Mesenchymal stem cell (in vitro differentiated cells and primary cell): ENCODE results near the gene GTF2F2.

Experiments used
- DNase-seq: peaks from one replicate; pipeline ENCODE4 v3.0.0-alpha.2; 2013
- H2AFZ ChIP-seq: one replicate; pipeline ENCODE4 v1.6.1; 2013; ENCODE audit warnings: low read depth, mild to moderate bottlenecking, control low read depth, inconsistent platforms, low read length, moderate library complexity
- H2AK5ac ChIP-seq: 2 replicates; pipeline ENCODE4 v1.6.1; 2013; ENCODE audit warnings: low read length, moderate library complexity, mild to moderate bottlenecking, inconsistent platforms; ENCODE audit not compliant: severe bottlenecking
- H2BK120ac ChIP-seq: one replicate; pipeline ENCODE4 v1.6.1; 2013; ENCODE audit warnings: low read depth, mild to moderate bottlenecking, inconsistent platforms, low read length, moderate library complexity
- H2BK12ac ChIP-seq, 2 experiments: one replicate each; pipeline ENCODE4 v1.6.1; 2013; ENCODE audit warnings: inconsistent platforms in 2 of 2, low read length in 2 of 2, mild to moderate bottlenecking in 2 of 2, moderate library complexity in 2 of 2, control low read depth in 1 of 2
- H2BK15ac ChIP-seq: one replicate; pipeline ENCODE4 v1.6.1; 2013; ENCODE audit warnings: mild to moderate bottlenecking, low read depth, inconsistent platforms; ENCODE audit not compliant: poor library complexity, severe bottlenecking
- H2BK5ac ChIP-seq: 2 replicates; pipeline ENCODE4 v1.6.1; 2013; ENCODE audit warnings: low read depth, mild to moderate bottlenecking, low read length, control low read depth, inconsistent platforms; ENCODE audit not compliant: poor library complexity, severe bottlenecking
- H3K14ac ChIP-seq, 2 experiments: one replicate each; pipeline ENCODE4 v1.6.1; 2013; ENCODE audit warnings: inconsistent platforms in 2 of 2, low read length in 2 of 2, control low read depth in 1 of 2, mild to moderate bottlenecking in 1 of 2, moderate library complexity in 1 of 2
- H3K18ac ChIP-seq, 2 experiments: one replicate each; pipeline ENCODE4 v1.6.1; 2013; ENCODE audit warnings: inconsistent platforms in 2 of 2, low read length in 2 of 2, control low read depth in 1 of 2, low read depth in 1 of 2, mild to moderate bottlenecking in 1 of 2
- H3K23ac ChIP-seq, 2 experiments: one replicate each; pipeline ENCODE4 v1.6.1; 2013; ENCODE audit warnings: inconsistent platforms in 2 of 2, low read length in 2 of 2, mild to moderate bottlenecking in 2 of 2, moderate library complexity in 2 of 2, control low read depth in 1 of 2
- H3K27ac ChIP-seq: 2 replicates; pipeline ENCODE4 v1.5.1; 2013; ENCODE audit warnings: mild to moderate bottlenecking, moderate library complexity, low read length, control low read depth, inconsistent platforms; ENCODE audit not compliant: poor library complexity, severe bottlenecking
- H3K27me3 ChIP-seq, 2 experiments: 2 replicates each; pipeline versions ENCODE4 v1.6.1 to v1.7.0; 2013; ENCODE audit warnings: low read length in 2 of 2, mild to moderate bottlenecking in 2 of 2, moderate library complexity in 2 of 2, control low read depth in 1 of 2, inconsistent platforms in 1 of 2; ENCODE audit not compliant: control insufficient read depth in 1 of 2, insufficient read depth in 1 of 2
- H3K36me3 ChIP-seq, 2 experiments: 2 replicates each; pipeline versions ENCODE4 v1.6.1 to v1.7.0; 2013; ENCODE audit warnings: low read length in 2 of 2, control low read depth in 1 of 2, inconsistent platforms in 1 of 2, low read depth in 1 of 2, mild to moderate bottlenecking in 1 of 2; ENCODE audit not compliant: insufficient read depth in 2 of 2, control insufficient read depth in 1 of 2
- H3K4ac ChIP-seq, 2 experiments: one replicate each; pipeline ENCODE4 v1.6.1; 2013; ENCODE audit warnings: inconsistent platforms in 2 of 2, low read length in 2 of 2, mild to moderate bottlenecking in 2 of 2, moderate library complexity in 2 of 2, control low read depth in 1 of 2, low read depth in 1 of 2
- H3K4me1 ChIP-seq: 2 replicates; pipeline ENCODE4 v1.6.1; 2013; ENCODE audit warnings: low read depth, low read length, control low read depth; ENCODE audit not compliant: control insufficient read depth, insufficient read depth
- H3K4me2 ChIP-seq: 2 replicates; pipeline ENCODE4 v1.6.1; 2013; ENCODE audit warnings: low read length, mild to moderate bottlenecking, inconsistent platforms; ENCODE audit not compliant: poor library complexity, severe bottlenecking
- H3K4me3 ChIP-seq, 2 experiments: 2 replicates each; pipeline versions ENCODE4 v1.5.1 to v1.7.0; 2013; ENCODE audit warnings: low read length in 2 of 2, mild to moderate bottlenecking in 2 of 2, control low read depth in 1 of 2, low read depth in 1 of 2; ENCODE audit not compliant: insufficient read depth in 1 of 2
- H3K79me1 ChIP-seq: replicated peaks from 2 replicates; pipeline ENCODE4 v1.6.1; 2013; ENCODE audit warnings: mild to moderate bottlenecking, control low read depth, low read length, inconsistent platforms; ENCODE audit not compliant: poor library complexity, severe bottlenecking
- H3K9ac ChIP-seq: 2 replicates; pipeline ENCODE4 v1.7.0; 2013; ENCODE audit warnings: mild to moderate bottlenecking, low read length, moderate library complexity
- H3K9me3 ChIP-seq: 2 replicates; pipeline ENCODE4 v1.7.0; 2013; ENCODE audit warnings: mild to moderate bottlenecking, low read length; ENCODE audit not compliant: control insufficient read depth
- H4K8ac ChIP-seq: one replicate; pipeline ENCODE4 v1.6.1; 2013; ENCODE audit warnings: inconsistent platforms, mild to moderate bottlenecking, low read length, moderate library complexity
- H4K91ac ChIP-seq: one replicate; pipeline ENCODE4 v1.6.1; 2013; ENCODE audit warnings: mild to moderate bottlenecking, low read length, inconsistent platforms
- WGBS: methylation state at CpG from one replicate; pipeline ENCODE4 v1.1.7; 2013; ENCODE audit warnings: mixed read lengths; 5-methylcytosine and 5-hydroxymethylcytosine counted together

The GTF2F2 gene

DNA sequence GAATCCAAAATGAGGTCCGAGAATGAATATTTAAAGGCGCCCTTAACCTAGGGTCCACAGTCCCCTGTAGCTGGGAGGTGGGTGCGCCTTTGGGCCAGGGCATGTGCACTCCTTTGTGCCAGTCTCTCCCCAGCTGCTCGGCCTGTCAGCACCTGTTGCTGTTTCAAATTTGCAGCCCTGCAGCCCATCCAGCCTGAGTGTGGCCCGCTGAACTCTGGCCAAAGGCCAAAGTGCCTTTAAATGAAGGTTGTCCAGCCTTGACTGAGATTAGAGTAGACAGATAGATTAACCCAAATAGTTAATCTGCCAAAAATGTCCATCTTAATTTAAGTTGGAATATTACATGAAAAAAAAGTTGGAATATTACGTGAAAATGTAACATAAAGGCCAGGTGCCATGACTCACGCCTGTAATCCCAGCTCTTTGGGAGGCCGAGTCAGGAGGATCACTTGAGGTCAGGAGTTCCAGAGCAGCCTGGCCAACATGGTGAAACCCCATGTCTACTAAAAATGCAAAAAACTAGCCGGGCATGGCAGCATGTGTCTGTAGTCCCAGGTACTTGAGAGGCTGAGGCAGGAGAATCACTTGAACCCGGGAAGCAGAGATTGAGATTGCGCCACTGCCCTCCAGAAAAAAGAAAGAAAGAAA, 195.3 kb downstream of the GTF2F2 start:
- Histone ChIP-seq H2BK15ac (no peak overlapping the region), H3K27me3 (peaks cover 0 to 3% of the 10 kb centered on the region in 2 experiments), H3K79me1 (no peaks in the 10 kb centered on the region), H3K4me2 (no peak overlapping the region), H3K4me1 (peaks cover 17% of the 10 kb centered on the region), H3K18ac (no peak overlapping the region), H2AFZ (no peak overlapping the region), H4K91ac (no peak overlapping the region), H4K8ac (no peak overlapping the region), H3K36me3 (no peaks in the 10 kb centered on the region), H3K4ac (no peak overlapping the region), H3K9me3 (no peaks in the 10 kb centered on the region), H3K9ac (no peak overlapping the region), H3K27ac (peak overlapping the region; percentile 88), H3K4me3 (no peak overlapping the region), H2BK5ac (peak overlapping the region; percentile 57), H2BK12ac (no peak overlapping the region), H3K14ac (no peak overlapping the region), H2BK120ac (no peak overlapping the region), H3K23ac (no peak overlapping the region), H2AK5ac (peak overlapping the region; percentile 8)
- DNase-seq, result no peak
- WGBS, result 95% methylated on average over 10 of the region's 11 CpGs

DNA sequence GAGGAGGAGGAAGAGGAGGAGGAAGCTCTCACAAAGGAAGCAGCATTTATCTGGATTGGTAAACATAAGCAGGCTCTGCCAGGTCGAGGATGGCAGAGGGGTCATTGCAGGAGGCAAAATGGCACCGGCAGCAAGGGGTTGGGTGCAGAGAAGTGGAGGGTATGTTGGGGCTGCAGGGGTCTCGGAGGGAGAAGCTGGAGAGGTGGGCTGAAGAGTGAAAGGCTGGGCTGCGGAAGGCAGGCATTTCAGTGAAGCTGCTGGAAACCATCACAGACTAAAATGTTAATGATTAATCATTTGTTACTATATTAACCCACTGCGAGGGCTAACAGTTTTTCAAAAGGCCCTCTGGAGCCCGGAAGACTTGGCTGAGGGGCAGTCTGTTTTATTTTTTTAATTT, 196.0 kb downstream of the GTF2F2 start:
- H3K9ac ChIP-seq, result no peak overlapping the region
- H3K4ac ChIP-seq, result no peak overlapping the region
- no peaks in the 10 kb centered on the region for H3K9me3 ChIP-seq
- no peak overlapping the region for H4K91ac ChIP-seq
- no peaks in the 10 kb centered on the region for H3K27me3 ChIP-seq
- no peak overlapping the region for H3K23ac ChIP-seq
- H3K79me1 ChIP-seq, result no peaks in the 10 kb centered on the region
- no peak overlapping the region for H2BK120ac ChIP-seq
- no peak overlapping the region for H3K18ac ChIP-seq
- H3K4me2 ChIP-seq, result peak overlapping the region; percentile 64
- H4K8ac ChIP-seq, result peak overlapping the region; percentile 7
- H3K27ac ChIP-seq, result peak overlapping the region; percentile 88
- WGBS, result 84% methylated on average over 2 of the region's 6 CpGs
- H3K4me3 ChIP-seq, result no peak overlapping the region
- H3K4me1 ChIP-seq, result peaks cover 16% of the 10 kb centered on the region
- H2AK5ac ChIP-seq, result no peak overlapping the region
- DNase-seq, result no peak
- peak overlapping the region; percentile 57 for H2BK5ac ChIP-seq
- H2BK12ac ChIP-seq, result no peak overlapping the region
- no peak overlapping the region for H2BK15ac ChIP-seq
- no peaks in the 10 kb centered on the region for H3K36me3 ChIP-seq
- H3K14ac ChIP-seq, result no peak overlapping the region
- H2AFZ ChIP-seq, result no peak overlapping the region

DNA sequence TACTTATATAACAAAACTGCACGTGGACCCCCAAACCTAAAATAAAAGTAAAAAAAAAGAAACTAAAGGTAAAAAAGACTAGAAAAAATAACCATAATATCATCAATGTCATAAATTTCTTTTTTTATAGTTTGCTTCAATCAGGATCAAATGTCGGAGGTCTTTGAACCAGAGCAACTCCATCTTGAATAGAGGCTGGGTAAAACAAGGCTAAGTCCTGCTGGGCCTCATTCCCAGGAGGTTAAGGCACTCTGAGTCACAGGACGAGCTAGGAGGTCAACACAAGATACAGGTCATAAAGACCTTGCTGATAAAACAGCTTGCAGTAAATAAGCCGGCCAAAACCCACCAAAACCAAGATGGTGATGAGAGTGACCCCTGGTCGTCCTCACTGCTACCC, 196.7 kb downstream of the GTF2F2 start:
- no peak overlapping the region for H2AFZ ChIP-seq
- H3K4me3 ChIP-seq, result no peak overlapping the region
- no peak overlapping the region for H3K23ac ChIP-seq
- no peak overlapping the region for H2BK12ac ChIP-seq
- H3K18ac ChIP-seq, result no peak overlapping the region
- no peaks in the 10 kb centered on the region for H3K27me3 ChIP-seq
- no peaks in the 10 kb centered on the region for H3K79me1 ChIP-seq
- H3K27ac ChIP-seq, result peak overlapping the region; percentile 88
- peaks cover 13% of the 10 kb centered on the region for H3K4me1 ChIP-seq
- no peak overlapping the region for H3K14ac ChIP-seq
- H3K4ac ChIP-seq, result no peak overlapping the region
- H2BK120ac ChIP-seq, result no peak overlapping the region
- no peak overlapping the region for H3K9ac ChIP-seq
- H4K8ac ChIP-seq, result no peak overlapping the region
- DNase-seq, result no peak
- H3K36me3 ChIP-seq, result no peaks in the 10 kb centered on the region
- H3K9me3 ChIP-seq, result no peaks in the 10 kb centered on the region
- no peak overlapping the region for H2BK5ac ChIP-seq
- H2AK5ac ChIP-seq, result peak overlapping the region; percentile 12
- WGBS, result 84% methylated on average over 4 of the region's 5 CpGs
- no peak overlapping the region for H2BK15ac ChIP-seq
- H4K91ac ChIP-seq, result no peak overlapping the region
- no peak overlapping the region for H3K4me2 ChIP-seq

DNA sequence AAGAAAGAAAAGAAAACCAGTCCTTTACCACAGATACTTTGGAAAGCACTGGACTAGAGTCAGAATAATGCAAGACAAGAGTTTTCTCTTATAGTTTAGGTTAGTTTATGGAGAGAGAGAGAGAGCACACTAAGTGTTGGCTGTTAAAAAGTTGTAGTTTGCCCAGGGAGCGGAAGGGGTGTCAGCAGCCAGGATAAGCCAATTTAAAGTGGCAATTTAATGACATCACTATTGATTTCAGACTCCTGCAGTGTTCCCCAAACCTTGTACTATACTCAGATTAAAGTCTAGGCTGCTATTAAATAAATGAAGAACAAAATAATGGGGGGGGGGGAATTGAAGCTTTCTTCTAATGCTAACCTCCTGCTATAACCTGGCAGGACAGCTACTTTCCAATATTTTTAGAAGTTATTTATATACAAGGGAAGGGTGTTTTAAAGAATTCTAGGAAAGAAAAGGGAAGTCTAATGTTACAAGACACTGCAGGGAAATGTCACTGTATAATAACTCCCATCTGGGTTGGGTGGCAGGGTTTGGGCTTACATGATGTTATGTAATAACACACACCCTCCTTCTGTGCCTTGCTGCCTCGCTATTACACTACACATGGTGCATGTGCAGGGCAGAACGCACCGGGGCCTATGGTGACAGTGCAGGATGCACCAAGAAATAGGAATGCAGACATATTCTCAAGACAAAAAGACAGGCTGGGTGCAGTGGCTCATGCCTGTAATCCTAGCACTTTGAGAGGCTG, 200.7 kb downstream of the GTF2F2 start:
- DNase-seq, result no peak
- Histone ChIP-seq H3K14ac (no peak overlapping the region), H3K4ac (no peak overlapping the region), H3K4me3 (no peak overlapping the region), H3K9ac (no peak overlapping the region), H3K23ac (no peak overlapping the region), H2BK12ac (no peak overlapping the region), H3K27me3 (no peaks in the 10 kb centered on the region), H2BK120ac (no peak overlapping the region), H2AK5ac (peak overlapping the region; percentile 7), H3K4me1 (peaks cover 11% of the 10 kb centered on the region), H3K18ac (no peak overlapping the region), H2BK5ac (no peak overlapping the region), H2BK15ac (no peak overlapping the region), H3K4me2 (no peak overlapping the region), H3K9me3 (no peaks in the 10 kb centered on the region), H4K91ac (no peak overlapping the region), H4K8ac (no peak overlapping the region), H3K79me1 (no peaks in the 10 kb centered on the region), H2AFZ (no peak overlapping the region), H3K36me3 (no peaks in the 10 kb centered on the region), H3K27ac (no peak overlapping the region)
- WGBS, result 81% methylated on average over 3 of the region's 4 CpGs
